Measurements from ENCODE around the gene GPR17.

DNA sequence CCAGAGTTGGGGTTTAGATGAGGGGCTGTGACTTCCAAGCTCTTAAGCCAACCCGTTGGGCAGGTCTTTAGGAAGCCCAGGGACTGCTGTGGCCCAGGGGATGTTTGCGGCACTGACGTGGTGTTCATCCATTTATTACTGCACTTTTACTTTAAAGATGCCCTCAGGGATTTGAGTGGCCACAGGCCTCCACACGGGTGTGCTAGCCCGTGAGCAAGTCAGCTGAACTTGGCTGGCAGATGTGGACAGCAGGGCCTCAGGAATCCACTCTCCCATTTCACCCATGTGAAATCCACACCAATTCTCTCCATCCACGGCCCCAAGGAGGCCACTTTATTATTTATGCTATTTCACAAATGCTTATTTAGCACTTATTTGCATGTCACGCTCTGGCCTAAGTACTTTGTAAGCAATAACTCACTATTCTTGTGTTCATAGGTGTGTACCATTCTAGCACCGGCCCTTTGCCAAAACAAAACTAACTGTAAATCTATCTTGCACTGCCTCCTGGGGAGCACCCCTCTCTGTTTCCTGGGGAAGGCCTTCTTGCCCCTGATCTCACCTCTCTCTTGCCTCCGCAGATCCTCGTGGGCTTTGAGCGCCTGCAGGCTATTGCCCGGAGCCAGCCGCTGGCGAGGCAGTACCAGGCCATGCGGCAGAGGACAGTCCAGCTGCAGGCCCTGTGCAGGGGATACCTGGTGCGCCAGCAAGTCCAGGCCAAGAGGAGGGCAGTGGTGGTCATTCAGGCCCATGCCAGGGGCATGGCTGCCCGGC is 39.1 kb upstream of the GPR17 start:
- no peak for TF ChIP-seq POLR2A (IDR thresholded peaks at IDR 0.05; ENCODE audit: low read depth, low read length)
- no peak for TF ChIP-seq TAF1 (IDR thresholded peaks at IDR 0.05; ENCODE audit: borderline replicate concordance, low read depth, low read length)
- TF ChIP-seq POLR2AphosphoS5 (IDR thresholded peaks at IDR 0.05; ENCODE audit: low read depth, low read length): no peak
